Sigmoid colon (tissue), 4 donors: ENCODE measurements around the gene TNNT2.

Experiments used
- POLR2A ChIP-seq, 2 donors: fragments of 450-650 bp; IDR thresholded peaks; one replicate each; pipeline ENCODE4 v1.6.1; 2016; ENCODE audit warnings: antibody characterized with exemption in 2 of 2, mild to moderate bottlenecking in 2 of 2, moderate library complexity in 2 of 2
- POLR2AphosphoS5 ChIP-seq, 4 donors: sonication (generic); formaldehyde crosslinking; IDR thresholded peaks; one replicate each; pipeline ENCODE4 v1.6.1; 2017; ENCODE audit warnings: antibody characterized with exemption in 4 of 4
- TF ChIP-seq, protein P1 (sequence below), 4 experiments: fragments of 450-650 bp in 3 of 4; fragments of 200-600 bp in 1 of 4; IDR thresholded peaks; one replicate each; pipeline ENCODE4 v1.5.1; 2016 to 2019; ENCODE audit warnings: antibody characterized with exemption in 4 of 4, mild to moderate bottlenecking in 3 of 4, moderate library complexity in 2 of 4

DNA sequence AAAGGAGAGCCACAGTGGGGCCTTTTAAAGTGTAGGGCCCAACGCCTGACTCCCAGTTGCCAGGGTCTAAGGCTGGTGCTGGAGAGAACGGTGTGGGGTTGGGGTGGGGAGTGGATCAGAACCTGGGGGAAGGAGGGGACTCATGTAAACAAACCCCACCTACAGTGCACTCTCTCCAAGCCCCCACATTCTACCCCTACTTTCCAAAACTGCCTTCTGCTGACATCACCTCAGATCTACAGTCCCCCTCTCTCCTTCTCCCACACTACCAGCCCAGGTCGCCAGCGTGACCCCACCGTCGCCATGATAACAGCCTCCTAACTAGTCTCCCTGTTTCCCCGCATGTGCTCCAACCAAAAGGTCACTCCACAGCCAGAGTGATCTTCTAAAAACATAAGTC is 26.6 kb downstream of the TNNT2 start:
- TF ChIP-seq, protein P1, sequence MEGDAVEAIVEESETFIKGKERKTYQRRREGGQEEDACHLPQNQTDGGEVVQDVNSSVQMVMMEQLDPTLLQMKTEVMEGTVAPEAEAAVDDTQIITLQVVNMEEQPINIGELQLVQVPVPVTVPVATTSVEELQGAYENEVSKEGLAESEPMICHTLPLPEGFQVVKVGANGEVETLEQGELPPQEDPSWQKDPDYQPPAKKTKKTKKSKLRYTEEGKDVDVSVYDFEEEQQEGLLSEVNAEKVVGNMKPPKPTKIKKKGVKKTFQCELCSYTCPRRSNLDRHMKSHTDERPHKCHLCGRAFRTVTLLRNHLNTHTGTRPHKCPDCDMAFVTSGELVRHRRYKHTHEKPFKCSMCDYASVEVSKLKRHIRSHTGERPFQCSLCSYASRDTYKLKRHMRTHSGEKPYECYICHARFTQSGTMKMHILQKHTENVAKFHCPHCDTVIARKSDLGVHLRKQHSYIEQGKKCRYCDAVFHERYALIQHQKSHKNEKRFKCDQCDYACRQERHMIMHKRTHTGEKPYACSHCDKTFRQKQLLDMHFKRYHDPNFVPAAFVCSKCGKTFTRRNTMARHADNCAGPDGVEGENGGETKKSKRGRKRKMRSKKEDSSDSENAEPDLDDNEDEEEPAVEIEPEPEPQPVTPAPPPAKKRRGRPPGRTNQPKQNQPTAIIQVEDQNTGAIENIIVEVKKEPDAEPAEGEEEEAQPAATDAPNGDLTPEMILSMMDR (IDR thresholded peaks at IDR 0.05) = no peak
- TF ChIP-seq POLR2AphosphoS5 (IDR thresholded peaks at IDR 0.05) = no peak
- no peak for TF ChIP-seq POLR2A (IDR thresholded peaks at IDR 0.05)
